ENCODE results near the gene CINP.
A peak's percentile ranks its signal among the peaks of the same experiment; 100 is the strongest.

Gene CINP

GRCh38 chr14:102362545-102363181 lies at the start of gene CINP, which contains the start of gene TECPR2:
CINP (minus strand) TSS chr14:102362890; CDS start chr14:102362851, 39 bp downstream.
TECPR2 (plus strand) TSS chr14:102362941; CDS start chr14:102376722, 13,781 bp downstream.
- DNase-seq = peak; percentile 94

GRCh38 chr14:102408724-102409123 lies 46.0 kb upstream of the CINP start:
- no peak for DNase-seq

- DNase-seq = no peak
These were observed 44.6 kb upstream of the CINP start for GRCh38 chr14:102407258-102407657.

- DNase-seq = no peak
These were observed 40.3 kb upstream of the CINP start for GRCh38 chr14:102403028-102403427.

GRCh38 chr14:102396521-102396920 lies 33.8 kb upstream of the CINP start:
- DNase-seq = no peak

- DNase-seq = no peak
These were observed 32.2 kb upstream of the CINP start for GRCh38 chr14:102394717-102395375.

GRCh38 chr14:102392506-102392905 lies 29.8 kb upstream of the CINP start:
- no peak for DNase-seq

GRCh38 chr14:102390064-102390855 lies 27.6 kb upstream of the CINP start:
- DNase-seq = peak; percentile 67

GRCh38 chr14:102389246-102389645 lies 26.6 kb upstream of the CINP start:
- peak; percentile 30 for DNase-seq

- DNase-seq = no peak
These were observed 24.4 kb upstream of the CINP start for GRCh38 chr14:102387086-102387485.

- no peak for DNase-seq
These were observed 16.1 kb upstream of the CINP start for GRCh38 chr14:102378830-102379229.

GRCh38 chr14:102377696-102378095 lies 15.0 kb upstream of the CINP start:
- no peak for DNase-seq

- DNase-seq = no peak
These were observed 12.4 kb upstream of the CINP start for GRCh38 chr14:102375119-102375518.

- DNase-seq = no peak
These were observed 11.6 kb upstream of the CINP start for GRCh38 chr14:102374264-102374663.

GRCh38 chr14:102373110-102373509 lies 10.4 kb upstream of the CINP start:
- DNase-seq = no peak

- DNase-seq = no peak
These were observed 8.7 kb upstream of the CINP start for GRCh38 chr14:102371361-102371760.

GRCh38 chr14:102370305-102370809 lies 7.7 kb upstream of the CINP start:
- peak; percentile 66 for DNase-seq

GRCh38 chr14:102363182-102363943 lies 673 bp upstream of the CINP start:
- DNase-seq = no peak

GRCh38 chr14:102362084-102362483 lies 606 bp downstream of the CINP start:
- no peak for DNase-seq

- no peak for DNase-seq
These were observed 2.3 kb downstream of the CINP start for GRCh38 chr14:102360388-102360787.

GRCh38 chr14:102359341-102359740 lies 3.3 kb downstream of the CINP start:
- no peak for DNase-seq

GRCh38 chr14:102356280-102356679 lies 6.4 kb downstream of the CINP start:
- DNase-seq = no peak

GRCh38 chr14:102353126-102353619 lies 9.5 kb downstream of the CINP start:
- no peak for DNase-seq
